ENCODE data around the gene KLF11.
"Not testable (repeated sequence)": the region's sequence is repeated elsewhere in the genome, so short reads cannot be mapped to it uniquely, and the experiment has no call there.

Gene KLF11

DNA sequence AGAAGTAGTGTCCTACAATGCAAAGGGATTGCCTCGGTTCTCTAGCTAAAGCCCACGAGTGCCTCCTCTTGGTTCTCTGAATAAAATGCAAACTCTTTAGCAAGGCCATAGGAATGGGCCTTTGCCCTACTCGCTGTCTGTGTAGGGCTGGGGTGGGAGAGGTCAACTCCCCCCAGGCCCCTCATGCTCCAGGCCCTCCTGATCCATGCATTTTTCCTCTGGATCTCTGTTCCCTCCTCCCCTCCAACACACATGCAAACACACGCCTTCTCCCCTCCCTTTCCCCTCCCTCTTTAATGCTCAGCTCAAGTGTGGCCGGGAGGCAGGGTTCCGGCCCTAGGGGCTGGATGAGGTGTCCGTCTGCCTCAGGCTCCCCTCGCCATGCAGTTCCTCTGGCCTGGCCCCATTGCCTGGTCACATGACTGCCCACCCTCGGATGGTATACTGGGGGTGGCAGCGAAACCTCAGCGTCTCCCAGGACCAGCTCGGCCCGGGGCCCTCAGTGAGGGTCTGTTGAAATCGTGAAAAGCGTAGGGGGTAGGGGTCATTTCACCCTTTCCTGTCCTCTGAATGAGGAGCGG, 14.9 kb upstream of the KLF11 start:
- TF ChIP-seq, protein P1, sequence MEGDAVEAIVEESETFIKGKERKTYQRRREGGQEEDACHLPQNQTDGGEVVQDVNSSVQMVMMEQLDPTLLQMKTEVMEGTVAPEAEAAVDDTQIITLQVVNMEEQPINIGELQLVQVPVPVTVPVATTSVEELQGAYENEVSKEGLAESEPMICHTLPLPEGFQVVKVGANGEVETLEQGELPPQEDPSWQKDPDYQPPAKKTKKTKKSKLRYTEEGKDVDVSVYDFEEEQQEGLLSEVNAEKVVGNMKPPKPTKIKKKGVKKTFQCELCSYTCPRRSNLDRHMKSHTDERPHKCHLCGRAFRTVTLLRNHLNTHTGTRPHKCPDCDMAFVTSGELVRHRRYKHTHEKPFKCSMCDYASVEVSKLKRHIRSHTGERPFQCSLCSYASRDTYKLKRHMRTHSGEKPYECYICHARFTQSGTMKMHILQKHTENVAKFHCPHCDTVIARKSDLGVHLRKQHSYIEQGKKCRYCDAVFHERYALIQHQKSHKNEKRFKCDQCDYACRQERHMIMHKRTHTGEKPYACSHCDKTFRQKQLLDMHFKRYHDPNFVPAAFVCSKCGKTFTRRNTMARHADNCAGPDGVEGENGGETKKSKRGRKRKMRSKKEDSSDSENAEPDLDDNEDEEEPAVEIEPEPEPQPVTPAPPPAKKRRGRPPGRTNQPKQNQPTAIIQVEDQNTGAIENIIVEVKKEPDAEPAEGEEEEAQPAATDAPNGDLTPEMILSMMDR (IDR thresholded peaks at IDR 0.05; ENCODE audit: low read depth, low read length, missing control alignments) = peak; percentile 43
- DNase-seq (ENCODE audit: low read depth) = no peak
- no peak overlapping the region for H3K4me3 ChIP-seq (ENCODE audit: low read depth, low read length)

- H3K4me3 ChIP-seq (ENCODE audit: low read depth, low read length) = no peak overlapping the region; the same call in 1 of the 2 replicates
- DNase-seq (ENCODE audit: low read depth) = no peak
- TF ChIP-seq, protein P1 (IDR thresholded peaks at IDR 0.05; ENCODE audit: low read depth, low read length, missing control alignments) = no peak
Measured at GRCh38 chr2:10028988-10029874, 14.1 kb upstream of the KLF11 start.

GRCh38 chr2:10029875-10030223, 13.5 kb upstream of the KLF11 start:
- TF ChIP-seq, protein P1 (IDR thresholded peaks at IDR 0.05; ENCODE audit: low read depth, low read length, missing control alignments) = no peak
- H3K4me3 ChIP-seq (ENCODE audit: low read depth, low read length) = no peak overlapping the region
- DNase-seq (ENCODE audit: low read depth) = no peak

DNA sequence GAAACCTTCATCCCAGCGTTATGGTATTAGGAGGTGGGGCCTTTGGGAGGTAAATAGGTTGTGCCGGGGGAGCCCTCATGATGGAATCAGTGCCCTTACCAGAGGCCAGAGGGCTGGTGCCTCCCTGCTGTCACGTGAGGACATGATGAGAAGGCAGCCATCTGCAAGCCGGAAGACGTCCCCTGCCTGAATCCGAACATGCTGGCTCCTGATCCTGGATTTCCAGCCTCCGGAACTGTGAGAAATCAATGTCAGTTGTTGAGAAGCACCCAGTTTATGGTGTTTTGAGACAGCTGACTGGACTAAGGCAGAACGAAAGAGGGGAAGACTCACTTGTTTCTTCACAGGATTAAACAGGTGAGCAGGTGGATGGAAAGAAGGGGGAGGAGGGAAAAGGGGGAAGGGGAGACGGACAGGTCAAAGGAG, 13.0 kb upstream of the KLF11 start:
- H3K4me3 ChIP-seq (ENCODE audit: low read depth, low read length) = no peak overlapping the region
- TF ChIP-seq, protein P1 (IDR thresholded peaks at IDR 0.05; ENCODE audit: low read depth, low read length, missing control alignments) = no peak
- DNase-seq (ENCODE audit: low read depth) = no peak

DNA sequence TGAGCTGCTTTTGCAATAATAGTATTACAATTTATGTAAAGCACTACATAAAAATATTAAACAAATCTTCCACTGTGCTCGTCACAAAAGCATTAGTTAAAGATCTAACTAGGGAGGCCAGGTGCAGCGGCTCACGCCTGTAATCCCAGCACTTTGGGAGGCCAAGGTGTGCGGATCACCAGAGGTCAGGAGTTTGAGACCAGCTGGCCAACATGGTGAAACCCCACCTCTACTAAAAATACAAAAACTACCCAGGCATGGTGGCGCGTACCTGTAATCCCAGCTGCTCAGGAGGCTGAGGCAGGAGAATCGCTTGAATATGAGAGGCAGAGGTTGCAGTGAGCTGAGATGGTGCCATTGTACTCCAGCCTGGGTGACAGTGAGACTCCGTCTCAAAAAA, 12.6 kb upstream of the KLF11 start:
- H3K4me3 ChIP-seq (ENCODE audit: low read depth, low read length); DNase-seq (ENCODE audit: low read depth): not testable (repeated sequence)

DNA sequence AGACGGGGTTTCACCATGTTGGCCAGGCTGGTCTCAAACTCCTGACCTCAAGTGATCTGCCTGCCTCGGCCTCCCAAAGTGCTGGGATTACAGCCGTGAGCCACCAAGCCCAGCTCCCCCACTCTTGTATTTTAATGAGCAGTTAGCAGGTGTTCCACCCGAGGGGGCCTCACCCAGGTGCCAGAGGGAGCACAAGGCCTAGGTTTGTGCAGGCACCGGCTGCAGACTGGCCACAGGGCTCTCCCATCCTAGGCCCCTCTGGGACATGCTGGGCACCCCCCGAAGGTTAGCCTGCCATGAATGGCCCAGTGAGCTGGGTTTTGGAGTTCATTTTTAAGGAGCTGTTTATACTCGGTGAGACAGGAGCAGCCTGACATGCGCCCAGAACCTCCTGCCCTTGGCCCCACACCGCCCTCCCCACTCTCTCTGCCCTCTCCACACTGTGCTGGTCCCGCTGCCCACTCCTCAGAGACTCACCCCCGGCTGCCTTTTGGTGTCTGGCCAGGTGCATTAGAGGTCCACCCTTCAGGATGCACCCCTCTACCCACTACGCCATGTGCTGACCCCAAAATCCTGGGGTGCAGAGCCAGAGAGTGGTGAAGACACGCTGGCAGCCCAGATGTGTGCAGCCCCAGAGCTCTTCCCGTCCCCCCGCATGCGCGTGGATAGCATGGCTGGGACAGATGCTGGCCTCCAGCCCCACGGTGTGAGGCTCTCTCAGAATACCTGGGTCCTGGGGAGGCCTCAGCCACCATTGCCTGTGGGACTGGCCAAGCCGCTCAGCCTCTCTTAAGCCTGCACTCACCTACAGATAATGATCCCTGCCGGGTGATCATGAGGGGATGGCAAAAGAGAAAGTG, 11.2 kb upstream of the KLF11 start:
- no peak for DNase-seq (ENCODE audit: low read depth)
- TF ChIP-seq, protein P1 (IDR thresholded peaks at IDR 0.05; ENCODE audit: low read depth, low read length, missing control alignments) = no peak
- no peak overlapping the region for H3K4me3 ChIP-seq (ENCODE audit: low read depth, low read length)

- TF ChIP-seq, protein P1 (IDR thresholded peaks at IDR 0.05; ENCODE audit: low read depth, low read length, missing control alignments) = no peak
- H3K4me3 ChIP-seq (ENCODE audit: low read depth, low read length) = no peak overlapping the region
- no peak for DNase-seq (ENCODE audit: low read depth)
Measured at GRCh38 chr2:10032746-10033105, 10.6 kb upstream of the KLF11 start.
